Mononuclear cell (primary cell): ENCODE results near the gene TMEM107. TPM values are rescaled to one million over a fixed set of nuclear protein-coding genes. Genes with fewer than 3 reads are reported as not detected.

ENCODE experiments used
- H3K27me3 ChIP-seq: 2 replicates; pipeline ENCODE4 v1.6.0; 2011; ENCODE audit warnings: low read length, control low read depth; ENCODE audit not compliant: insufficient read depth
- H3K4me1 ChIP-seq: 2 replicates; pipeline ENCODE4 v1.5.1; 2011; ENCODE audit warnings: mild to moderate bottlenecking, low read length, control low read depth; ENCODE audit not compliant: insufficient read depth
- H3K4me3 ChIP-seq: 2 replicates; pipeline ENCODE4 v1.5.1; 2011; ENCODE audit warnings: mild to moderate bottlenecking, low read length, moderate library complexity
- H3K9me3 ChIP-seq: 2 replicates; pipeline ENCODE4 v1.5.1; 2011; ENCODE audit warnings: low read depth, mild to moderate bottlenecking, control low read depth, low read length
- total RNA-seq: library from RNA; depleted of rRNA; stranded (reverse); fragments of >200 nt; gene quantifications from one replicate; pipeline ENCODE4 v1.2.3, GENCODE V29; 2012

TMEM107 gene
- total RNA-seq, 1 donor, result 221 TPM

GRCh38 chr17:8159459-8160223, 16.5 kb downstream of the TMEM107 start:
- Histone ChIP-seq H3K4me1 (peaks cover 81% of the 10 kb centered on the region), H3K4me3 (no peak overlapping the region), H3K27me3 (no peaks in the 10 kb centered on the region), H3K9me3 (no peaks in the 10 kb centered on the region)

- no peaks in the 10 kb centered on the region for H3K9me3 ChIP-seq
- H3K4me3 ChIP-seq, result no peak overlapping the region
- no peaks in the 10 kb centered on the region for H3K27me3 ChIP-seq
- H3K4me1 ChIP-seq, result peaks cover 81% of the 10 kb centered on the region
Observed at GRCh38 chr17:8159032-8159400, 17.2 kb downstream of the TMEM107 start.

GRCh38 chr17:8158267-8159031, 17.7 kb downstream of the TMEM107 start:
- H3K4me1 ChIP-seq, result peaks cover 81% of the 10 kb centered on the region
- no peak overlapping the region for H3K4me3 ChIP-seq
- H3K27me3 ChIP-seq, result no peaks in the 10 kb centered on the region
- no peaks in the 10 kb centered on the region for H3K9me3 ChIP-seq

GRCh38 chr17:8156246-8156992, 19.8 kb downstream of the TMEM107 start:
- peaks cover 89% of the 10 kb centered on the region for H3K4me1 ChIP-seq
- peak overlapping the region; percentile 51 for H3K4me3 ChIP-seq
- no peaks in the 10 kb centered on the region for H3K27me3 ChIP-seq
- H3K9me3 ChIP-seq, result no peaks in the 10 kb centered on the region

GRCh38 chr17:8155996-8156245, 20.3 kb downstream of the TMEM107 start:
- Histone ChIP-seq H3K4me1 (peaks cover 89% of the 10 kb centered on the region), H3K27me3 (no peaks in the 10 kb centered on the region), H3K9me3 (no peaks in the 10 kb centered on the region), H3K4me3 (peak overlapping the region; percentile 51)

GRCh38 chr17:8155231-8155995, 20.8 kb downstream of the TMEM107 start:
- Histone ChIP-seq H3K4me3 (peak overlapping the region; percentile 51), H3K9me3 (no peaks in the 10 kb centered on the region), H3K27me3 (no peaks in the 10 kb centered on the region), H3K4me1 (peaks cover 89% of the 10 kb centered on the region)

- Histone ChIP-seq H3K27me3 (no peaks in the 10 kb centered on the region), H3K4me3 (no peak overlapping the region), H3K4me1 (peaks cover 85% of the 10 kb centered on the region), H3K9me3 (no peaks in the 10 kb centered on the region)
Observed at GRCh38 chr17:8154608-8155155, 21.5 kb downstream of the TMEM107 start.

GRCh38 chr17:8153957-8154607, 22.1 kb downstream of the TMEM107 start:
- peaks cover 81% of the 10 kb centered on the region for H3K4me1 ChIP-seq
- H3K9me3 ChIP-seq, result no peaks in the 10 kb centered on the region
- H3K4me3 ChIP-seq, result no peak overlapping the region
- no peaks in the 10 kb centered on the region for H3K27me3 ChIP-seq

- Histone ChIP-seq H3K27me3 (no peaks in the 10 kb centered on the region), H3K9me3 (no peaks in the 10 kb centered on the region), H3K4me3 (no peak overlapping the region), H3K4me1 (peaks cover 77% of the 10 kb centered on the region)
Observed at GRCh38 chr17:8153525-8153956, 22.6 kb downstream of the TMEM107 start.

GRCh38 chr17:8153031-8153451, 23.1 kb downstream of the TMEM107 start:
- H3K4me1 ChIP-seq, result peaks cover 72% of the 10 kb centered on the region
- no peaks in the 10 kb centered on the region for H3K27me3 ChIP-seq
- no peaks in the 10 kb centered on the region for H3K9me3 ChIP-seq
- no peak overlapping the region for H3K4me3 ChIP-seq

GRCh38 chr17:8152112-8152775, 23.9 kb downstream of the TMEM107 start, which contains the start of gene PER1:
PER1 (minus strand) TSS chr17:8152404; CDS start chr17:8150706, 1,698 bp downstream.
- H3K9me3 ChIP-seq, result no peaks in the 10 kb centered on the region
- H3K4me1 ChIP-seq, result peaks cover 65% of the 10 kb centered on the region
- no peaks in the 10 kb centered on the region for H3K27me3 ChIP-seq
- peak within 1 kb of the TSS; percentile 50 for H3K4me3 ChIP-seq

- Histone ChIP-seq H3K4me3 (peak overlapping the region; percentile 50), H3K27me3 (no peaks in the 10 kb centered on the region), H3K4me1 (peaks cover 59% of the 10 kb centered on the region), H3K9me3 (no peaks in the 10 kb centered on the region)
Observed at GRCh38 chr17:8151641-8152111, 24.5 kb downstream of the TMEM107 start.

GRCh38 chr17:8151120-8151640, 25.0 kb downstream of the TMEM107 start:
- Histone ChIP-seq H3K4me1 (peaks cover 59% of the 10 kb centered on the region), H3K27me3 (no peaks in the 10 kb centered on the region), H3K9me3 (no peaks in the 10 kb centered on the region), H3K4me3 (peak overlapping the region; percentile 50)
